Measurements from ENCODE around the gene KLK10. TPM values are rescaled to one million over a fixed set of nuclear protein-coding genes. Genes with fewer than 3 reads are reported as not detected.

Gene KLK10
- polyA plus RNA-seq, 1 donor (not counting 4 experiments of a cell fraction or from before 2014, with no cell fraction given), result 56.3 TPM

- peaks cover 0 to 6% of the 10 kb centered on the region in 2 experiments for H3K36me3 ChIP-seq (ENCODE audit: control insufficient read depth in 2 of 2, extremely low read depth in 1 of 2, insufficient read depth in 2 of 2, low read length in 2 of 2)
- H3K9me3 ChIP-seq (ENCODE audit: control insufficient read depth, low read depth, low read length), result no peaks in the 10 kb centered on the region
- no peaks in the 10 kb centered on the region for H4K20me1 ChIP-seq (ENCODE audit: control insufficient read depth, extremely low read depth, insufficient read depth, low read length)
- no peak for TF ChIP-seq EZH2 (IDR thresholded peaks at IDR 0.05; ENCODE audit: low read length)
- TF ChIP-seq, protein P1, sequence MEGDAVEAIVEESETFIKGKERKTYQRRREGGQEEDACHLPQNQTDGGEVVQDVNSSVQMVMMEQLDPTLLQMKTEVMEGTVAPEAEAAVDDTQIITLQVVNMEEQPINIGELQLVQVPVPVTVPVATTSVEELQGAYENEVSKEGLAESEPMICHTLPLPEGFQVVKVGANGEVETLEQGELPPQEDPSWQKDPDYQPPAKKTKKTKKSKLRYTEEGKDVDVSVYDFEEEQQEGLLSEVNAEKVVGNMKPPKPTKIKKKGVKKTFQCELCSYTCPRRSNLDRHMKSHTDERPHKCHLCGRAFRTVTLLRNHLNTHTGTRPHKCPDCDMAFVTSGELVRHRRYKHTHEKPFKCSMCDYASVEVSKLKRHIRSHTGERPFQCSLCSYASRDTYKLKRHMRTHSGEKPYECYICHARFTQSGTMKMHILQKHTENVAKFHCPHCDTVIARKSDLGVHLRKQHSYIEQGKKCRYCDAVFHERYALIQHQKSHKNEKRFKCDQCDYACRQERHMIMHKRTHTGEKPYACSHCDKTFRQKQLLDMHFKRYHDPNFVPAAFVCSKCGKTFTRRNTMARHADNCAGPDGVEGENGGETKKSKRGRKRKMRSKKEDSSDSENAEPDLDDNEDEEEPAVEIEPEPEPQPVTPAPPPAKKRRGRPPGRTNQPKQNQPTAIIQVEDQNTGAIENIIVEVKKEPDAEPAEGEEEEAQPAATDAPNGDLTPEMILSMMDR (optimal IDR thresholded peaks at IDR 0.05 in 1 of 3, IDR thresholded peaks at IDR 0.05 in 1 of 3, conservative IDR thresholded peaks at IDR 0.05 in 1 of 3; ENCODE audit: extremely low read depth in 1 of 3, insufficient read depth in 2 of 3, low read length in 3 of 3), result no peak
- no peaks in the 10 kb centered on the region for H3K27me3 ChIP-seq (ENCODE audit: control insufficient read depth, extremely low read depth, insufficient read depth, low read length)
- H3K9ac ChIP-seq (ENCODE audit: control insufficient read depth, extremely low read depth, insufficient read depth, low read length), result peak overlapping the region; percentile 86
- H3K4me3 ChIP-seq (ENCODE audit: control insufficient read depth in 2 of 3, extremely low read depth in 1 of 3, insufficient read depth in 2 of 3, low read depth in 1 of 3, low read length in 3 of 3), result peak overlapping the region; percentile 47 to 87 (median 85)
- peak overlapping the region; percentile 83 for H3K4me2 ChIP-seq (ENCODE audit: control insufficient read depth, extremely low read depth, insufficient read depth, low read depth, low read length)
- peaks cover 14% of the 10 kb centered on the region for H3K79me2 ChIP-seq (ENCODE audit: control insufficient read depth, insufficient read depth, low read length)
- dilution Hi-C loops (cut with MboI; ENCODE audit: extremely low pct_ligation_motif_present, low sequenced_read_pairs), result no loop called here
- DNase-seq (ENCODE audit: low read depth, low spot score), result no peak
- H3K9me1 ChIP-seq (ENCODE audit: control insufficient read depth, extremely low read depth, insufficient read depth, low read length), result no peaks in the 10 kb centered on the region
- no peak for FAIRE-seq
- H2AFZ ChIP-seq (ENCODE audit: control insufficient read depth, low read length), result peak overlapping the region; percentile 37
- peaks cover 42% of the 10 kb centered on the region for H3K4me1 ChIP-seq (ENCODE audit: control insufficient read depth, extremely low read depth, insufficient read depth, low read length)
- H3K27ac ChIP-seq (ENCODE audit: control insufficient read depth, insufficient read depth, low read length), result peak overlapping the region; percentile 80
These were observed 17.4 kb downstream of the KLK10 start for GRCh38 chr19:51002089-51002532.

DNA sequence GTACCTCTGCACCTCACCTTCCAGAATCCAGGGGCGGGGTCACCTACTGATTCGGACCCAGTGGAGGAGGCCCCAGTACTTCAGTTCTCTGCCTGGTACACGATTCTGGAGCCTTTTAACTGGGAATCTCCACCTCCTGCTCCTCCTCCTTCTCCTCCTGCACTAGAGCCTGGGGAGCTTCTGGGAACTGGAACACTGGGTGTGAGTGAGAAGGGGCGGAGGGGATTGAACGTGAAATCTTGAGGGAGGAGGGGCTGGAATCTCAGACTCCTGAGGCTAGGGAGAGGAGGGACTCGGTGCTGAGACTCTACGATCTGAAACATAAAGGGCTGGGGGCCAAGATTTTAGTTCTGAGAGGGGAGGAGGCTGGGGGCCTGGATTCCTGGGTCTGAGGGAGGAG, 18.0 kb downstream of the KLK10 start, which contains the start of gene KLK8:
KLK8 (minus strand) TSS at position 90 of the 400 bp plus-strand sequence. CDS start 437 bp downstream, outside the sequence.
- dilution Hi-C loops (cut with MboI; ENCODE audit: extremely low pct_ligation_motif_present, low sequenced_read_pairs), result no loop called here

More for the DNA sequence above, 18.0 kb downstream of the KLK10 start, which contains the start of gene KLK8:
- peaks cover 14% of the 10 kb centered on the region for H3K79me2 ChIP-seq (ENCODE audit: control insufficient read depth, insufficient read depth, low read length)
- H3K4me2 ChIP-seq (ENCODE audit: control insufficient read depth, extremely low read depth, insufficient read depth, low read depth, low read length), result peak within 1 kb of the TSS; percentile 83
- TF ChIP-seq EZH2 (IDR thresholded peaks at IDR 0.05; ENCODE audit: low read length), result no peak
- TF ChIP-seq, protein P1 (optimal IDR thresholded peaks at IDR 0.05 in 1 of 3, IDR thresholded peaks at IDR 0.05 in 1 of 3, conservative IDR thresholded peaks at IDR 0.05 in 1 of 3; ENCODE audit: extremely low read depth in 1 of 3, insufficient read depth in 2 of 3, low read length in 3 of 3), result no peak
- no peaks in the 10 kb centered on the region for H3K9me1 ChIP-seq (ENCODE audit: control insufficient read depth, extremely low read depth, insufficient read depth, low read length)
- H3K4me1 ChIP-seq (ENCODE audit: control insufficient read depth, extremely low read depth, insufficient read depth, low read length), result peaks cover 39% of the 10 kb centered on the region
- no peaks in the 10 kb centered on the region for H3K9me3 ChIP-seq (ENCODE audit: control insufficient read depth, low read depth, low read length)
- peak; percentile 83 for FAIRE-seq
- H3K36me3 ChIP-seq (ENCODE audit: control insufficient read depth in 2 of 2, extremely low read depth in 1 of 2, insufficient read depth in 2 of 2, low read length in 2 of 2), result peaks cover 0 to 6% of the 10 kb centered on the region in 2 experiments
- peak within 1 kb of the TSS; percentile 47 to 87 (median 85) for H3K4me3 ChIP-seq (ENCODE audit: control insufficient read depth in 2 of 3, extremely low read depth in 1 of 3, insufficient read depth in 2 of 3, low read depth in 1 of 3, low read length in 3 of 3)
- no peak for DNase-seq (ENCODE audit: low read depth, low spot score)
- no peaks in the 10 kb centered on the region for H4K20me1 ChIP-seq (ENCODE audit: control insufficient read depth, extremely low read depth, insufficient read depth, low read length)
- H2AFZ ChIP-seq (ENCODE audit: control insufficient read depth, low read length), result peak within 1 kb of the TSS; percentile 60
- no peaks in the 10 kb centered on the region for H3K27me3 ChIP-seq (ENCODE audit: control insufficient read depth, extremely low read depth, insufficient read depth, low read length)
- peak within 1 kb of the TSS; percentile 86 for H3K9ac ChIP-seq (ENCODE audit: control insufficient read depth, extremely low read depth, insufficient read depth, low read length)
- H3K27ac ChIP-seq (ENCODE audit: control insufficient read depth, insufficient read depth, low read length), result peak within 1 kb of the TSS; percentile 80
